ENCODE data around the gene SNX30.

SNX30 gene

GRCh38 chr9:112846528-112847488 lies 96.2 kb downstream of the SNX30 start:
- no peak for TF ChIP-seq JUND (IDR thresholded peaks at IDR 0.05; ENCODE audit: low read depth)
- no peak for DNase-seq (ENCODE audit: low read depth in 1 of 2, low spot score in 1 of 2)
- in situ Hi-C loops (cut with HindIII; ENCODE audit: low pct_unique_long_range_greater_than_20kb, low sequenced_read_pairs): no loop called here

DNA sequence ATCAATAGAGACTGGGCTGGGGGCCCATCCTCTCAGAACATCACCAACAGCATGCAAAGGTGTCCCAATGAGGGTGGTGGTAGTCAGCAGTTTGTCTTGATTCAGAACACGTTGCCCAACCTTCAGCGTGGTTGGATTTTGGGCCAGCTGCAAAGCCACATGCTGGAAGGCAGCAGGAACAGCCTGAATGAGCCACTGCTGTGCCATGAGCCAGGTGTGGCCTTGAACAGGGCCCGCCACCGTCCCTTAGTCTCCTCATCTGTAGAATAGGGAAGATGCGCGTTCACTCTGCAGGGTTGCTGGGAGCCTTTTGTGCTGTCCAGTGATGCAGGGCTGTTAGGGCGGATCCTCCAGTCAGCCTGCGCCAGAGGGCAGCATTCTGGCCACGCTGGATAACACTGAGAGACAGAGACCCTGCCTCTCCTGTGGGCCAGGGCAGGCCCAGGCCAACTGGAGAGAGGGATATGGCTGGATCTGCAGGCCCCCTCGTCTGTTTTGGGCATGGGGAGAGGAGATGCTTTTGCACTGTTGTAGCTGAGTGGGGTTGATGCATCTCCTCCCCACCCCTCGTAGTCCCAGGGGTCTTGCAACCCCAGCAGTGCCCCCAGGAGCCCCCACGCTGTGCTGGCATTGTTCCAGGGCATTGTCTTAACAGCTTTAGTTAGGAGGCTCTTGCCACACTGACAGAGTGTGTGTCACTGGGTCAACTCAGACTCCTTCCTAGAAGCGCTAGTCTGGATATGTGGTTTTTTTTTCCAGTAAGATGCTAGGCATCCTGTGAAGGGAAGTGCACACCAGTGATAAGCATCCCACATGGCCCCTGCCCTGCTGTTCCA lies 98.0 kb downstream of the SNX30 start:
- in situ Hi-C loops (cut with HindIII; ENCODE audit: low pct_unique_long_range_greater_than_20kb, low sequenced_read_pairs): no loop called here
- no peak for TF ChIP-seq JUND (IDR thresholded peaks at IDR 0.05; ENCODE audit: low read depth)
- DNase-seq (ENCODE audit: low read depth in 1 of 2, low spot score in 1 of 2): no peak

DNA sequence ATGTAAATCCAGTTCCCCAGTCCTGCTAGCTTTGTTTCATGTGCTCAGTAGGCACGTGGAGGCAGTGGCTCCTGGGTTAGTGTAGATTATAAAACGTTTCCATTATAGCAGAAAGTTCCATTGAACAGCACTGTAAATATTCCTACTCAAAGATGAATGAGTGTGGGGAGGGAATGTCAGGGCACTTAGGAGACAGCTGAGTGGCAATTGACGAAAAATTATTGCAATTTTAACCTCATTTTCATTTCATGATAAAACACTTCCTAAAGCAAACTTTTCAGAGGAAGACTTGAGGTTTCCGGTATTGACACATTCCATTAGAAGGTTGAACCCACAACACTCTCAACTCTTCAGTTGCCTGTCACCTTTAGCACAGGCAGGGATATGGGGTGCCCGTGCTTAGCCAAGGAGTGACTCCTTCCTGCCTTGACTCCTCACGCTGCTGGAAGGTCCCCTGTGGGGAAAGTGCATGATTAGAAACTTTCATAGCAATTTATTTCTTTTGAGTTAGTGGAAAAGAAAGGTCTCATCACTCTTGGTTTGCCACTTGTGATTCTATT lies 98.9 kb downstream of the SNX30 start:
- in situ Hi-C loops (cut with HindIII; ENCODE audit: low pct_unique_long_range_greater_than_20kb, low sequenced_read_pairs): no loop called here
- DNase-seq (ENCODE audit: low read depth in 1 of 2, low spot score in 1 of 2): no peak

GRCh38 chr9:112850840-112851239 lies 100.3 kb downstream of the SNX30 start:
- no peak for TF ChIP-seq JUND (IDR thresholded peaks at IDR 0.05; ENCODE audit: low read depth)
- no peak for DNase-seq (ENCODE audit: low read depth in 1 of 2, low spot score in 1 of 2)
- in situ Hi-C loops (cut with HindIII; ENCODE audit: low pct_unique_long_range_greater_than_20kb, low sequenced_read_pairs): no loop called here

More for the DNA sequence above, 98.9 kb downstream of the SNX30 start:
- no peak for TF ChIP-seq JUND (IDR thresholded peaks at IDR 0.05; ENCODE audit: low read depth)

DNA sequence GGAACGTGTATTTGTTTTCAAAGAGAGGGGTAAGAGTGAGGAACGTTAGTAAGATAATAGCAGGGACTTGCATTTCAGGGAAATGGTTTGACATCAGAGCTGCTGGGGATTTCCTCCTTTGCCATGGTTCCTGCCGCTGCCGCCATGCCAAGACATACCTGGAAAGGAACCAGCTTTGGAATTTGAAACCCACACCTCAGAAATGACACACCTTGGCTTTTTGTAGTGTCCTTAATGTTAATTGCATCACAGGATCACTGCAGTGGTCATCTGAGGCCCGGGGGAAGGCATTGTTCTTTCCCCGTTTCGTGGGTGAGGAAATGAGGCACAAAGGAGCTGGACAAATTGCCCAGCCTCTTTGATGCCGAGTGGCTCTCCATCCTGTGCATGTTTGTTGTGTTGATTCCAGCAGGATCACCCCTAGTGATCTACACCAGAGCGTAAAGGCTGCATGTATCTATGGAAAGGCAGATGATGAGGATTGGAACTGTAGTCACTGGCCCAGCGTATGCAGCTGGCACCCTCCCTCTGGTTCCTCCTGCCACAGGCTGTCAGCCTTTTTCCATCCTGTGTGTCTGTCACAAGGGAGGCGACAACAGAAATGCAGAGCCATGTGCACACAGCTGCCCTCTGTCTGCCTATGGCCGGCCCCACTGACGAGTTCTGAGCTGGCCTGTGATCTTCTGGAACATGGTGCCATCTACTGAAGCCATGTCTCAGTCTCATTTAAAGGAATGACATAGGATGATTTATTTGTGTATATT lies 102.4 kb downstream of the SNX30 start:
- DNase-seq (ENCODE audit: low read depth in 1 of 2, low spot score in 1 of 2): no peak
- no peak for TF ChIP-seq JUND (IDR thresholded peaks at IDR 0.05; ENCODE audit: low read depth)
- in situ Hi-C loops (cut with HindIII; ENCODE audit: low pct_unique_long_range_greater_than_20kb, low sequenced_read_pairs): no loop called here

DNA sequence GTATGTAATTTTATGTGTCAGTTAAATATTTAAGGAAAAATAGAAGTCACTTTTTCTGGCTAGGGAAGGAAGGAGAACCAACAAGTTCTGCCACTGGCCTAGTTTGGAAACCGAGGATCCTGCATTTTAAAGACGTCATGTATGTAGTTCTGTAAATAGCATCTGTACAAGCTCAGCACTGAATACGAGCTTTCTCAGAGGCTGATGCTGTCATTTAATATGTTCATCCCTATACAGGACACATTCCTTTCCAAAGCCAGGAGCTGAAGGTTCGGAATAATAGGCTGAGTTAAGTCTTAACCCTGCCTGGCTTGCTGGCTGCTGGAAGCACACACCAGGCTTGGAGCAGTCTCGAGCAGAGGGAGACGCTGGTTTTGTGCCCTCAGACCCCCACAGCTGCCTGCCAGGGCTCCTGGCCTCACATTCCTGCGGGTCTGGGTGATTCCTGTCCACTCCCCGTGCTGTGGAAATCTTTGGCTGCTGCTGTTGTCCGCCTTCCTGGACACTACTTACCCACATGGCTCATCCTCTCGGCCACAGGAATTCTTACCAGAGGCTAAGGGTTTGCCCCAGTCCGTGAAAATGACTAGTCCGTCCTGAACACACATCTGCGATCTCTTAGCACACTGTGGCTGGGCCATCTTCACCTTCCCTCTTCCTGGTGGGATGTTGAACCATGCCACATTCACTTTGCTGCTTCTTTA lies 103.5 kb downstream of the SNX30 start:
- in situ Hi-C loops (cut with HindIII; ENCODE audit: low pct_unique_long_range_greater_than_20kb, low sequenced_read_pairs): no loop called here
- no peak for TF ChIP-seq JUND (IDR thresholded peaks at IDR 0.05; ENCODE audit: low read depth)
- DNase-seq (ENCODE audit: low read depth in 1 of 2, low spot score in 1 of 2): no peak

GRCh38 chr9:112854657-112855056 lies 104.1 kb downstream of the SNX30 start:
- no peak for TF ChIP-seq JUND (IDR thresholded peaks at IDR 0.05; ENCODE audit: low read depth)
- in situ Hi-C loops (cut with HindIII; ENCODE audit: low pct_unique_long_range_greater_than_20kb, low sequenced_read_pairs): no loop called here
- no peak for DNase-seq (ENCODE audit: low read depth in 1 of 2, low spot score in 1 of 2)

DNA sequence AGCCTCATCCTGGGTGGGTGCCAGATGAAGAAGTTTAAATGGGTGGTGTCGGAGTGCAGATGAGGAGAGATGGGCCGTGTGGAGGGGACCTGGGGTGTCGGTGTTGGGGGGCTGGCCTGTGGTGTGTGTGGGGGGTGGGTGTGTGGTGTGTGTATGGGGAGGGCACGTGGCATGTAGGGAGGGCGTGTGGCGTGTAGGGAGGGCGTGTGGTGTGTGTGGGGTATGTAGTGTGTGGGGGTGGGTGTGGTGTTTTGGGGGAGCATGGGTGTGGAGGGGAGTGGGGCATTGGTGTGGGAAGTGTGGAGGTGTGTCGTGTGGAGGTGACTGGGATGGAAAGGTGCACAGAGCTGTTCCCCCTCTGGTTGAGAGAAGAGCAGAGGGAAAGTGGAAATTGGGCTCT lies 105.6 kb downstream of the SNX30 start:
- TF ChIP-seq JUND (IDR thresholded peaks at IDR 0.05; ENCODE audit: low read depth): no peak
- DNase-seq (ENCODE audit: low read depth in 1 of 2, low spot score in 1 of 2): no peak
- in situ Hi-C loops (cut with HindIII; ENCODE audit: low pct_unique_long_range_greater_than_20kb, low sequenced_read_pairs): no loop called here

DNA sequence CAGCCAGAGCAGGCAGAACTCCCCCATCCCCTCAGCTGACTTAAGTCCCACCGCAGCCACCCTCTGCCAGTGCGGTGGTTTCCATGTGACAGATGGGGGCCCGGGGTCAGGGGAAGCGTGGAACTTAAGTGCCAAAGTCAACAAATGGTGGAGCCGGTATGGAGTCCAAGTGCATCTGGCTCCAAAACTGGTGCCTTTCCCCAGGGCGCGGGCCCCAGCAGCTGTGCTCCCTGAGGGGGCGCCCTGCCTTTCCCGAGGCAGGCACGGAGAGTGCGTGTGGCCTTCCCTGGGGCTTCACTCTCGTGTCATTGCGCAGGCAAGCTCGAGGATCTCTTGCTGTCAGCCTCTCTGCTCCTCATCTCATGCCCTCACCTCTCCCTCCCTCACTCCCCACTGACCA lies 106.3 kb downstream of the SNX30 start:
- in situ Hi-C loops (cut with HindIII; ENCODE audit: low pct_unique_long_range_greater_than_20kb, low sequenced_read_pairs): no loop called here
- no peak for DNase-seq (ENCODE audit: low read depth in 1 of 2, low spot score in 1 of 2)

DNA sequence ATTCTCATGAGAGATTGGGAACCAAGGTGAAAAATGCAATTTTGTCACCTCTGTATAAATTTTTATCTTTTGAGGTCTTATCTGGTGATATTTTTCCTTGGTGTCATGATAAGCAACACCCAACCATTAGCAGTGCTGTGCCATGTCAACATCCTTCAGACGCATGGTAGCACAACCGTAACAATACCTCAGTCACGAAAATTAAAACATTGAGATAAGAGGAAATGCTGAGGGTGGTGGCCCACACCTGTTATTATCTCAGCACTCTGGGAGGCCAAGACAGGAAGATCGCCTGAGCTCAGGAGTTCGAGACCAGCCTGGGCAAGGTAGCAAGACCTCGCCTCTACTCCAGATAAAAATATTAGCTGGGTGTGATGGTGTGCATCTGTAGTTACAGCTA lies 107.4 kb downstream of the SNX30 start:
- TF ChIP-seq JUND (IDR thresholded peaks at IDR 0.05; ENCODE audit: low read depth): no peak
- DNase-seq (ENCODE audit: low read depth in 1 of 2, low spot score in 1 of 2): no peak
- in situ Hi-C loops (cut with HindIII; ENCODE audit: low pct_unique_long_range_greater_than_20kb, low sequenced_read_pairs): no loop called here

More for the DNA sequence above, 106.3 kb downstream of the SNX30 start:
- TF ChIP-seq JUND (IDR thresholded peaks at IDR 0.05; ENCODE audit: low read depth): no peak

DNA sequence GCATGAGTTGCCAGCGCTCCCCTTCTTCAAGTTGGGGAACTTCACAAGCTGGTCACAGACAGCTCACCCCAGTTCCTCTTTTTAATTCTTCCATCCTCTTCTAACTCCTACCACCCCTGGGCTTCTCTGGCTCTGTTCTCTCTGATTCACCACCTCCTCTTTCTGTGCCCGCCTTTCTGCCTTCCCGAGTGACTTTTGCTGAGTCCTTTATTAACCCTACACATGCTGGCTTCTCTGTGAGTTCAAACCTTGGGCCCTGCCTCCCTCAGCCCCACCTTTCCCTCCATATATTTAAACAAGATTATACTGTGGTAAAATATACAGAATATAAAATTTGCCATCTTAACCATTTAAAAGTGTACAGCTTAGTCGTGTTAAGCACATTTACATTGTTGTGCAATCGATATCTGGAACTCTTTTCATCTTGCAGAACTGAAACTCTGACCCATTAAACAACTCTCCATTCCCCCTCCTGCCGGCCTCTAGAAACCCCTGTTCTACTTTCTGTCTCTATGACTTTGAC lies 108.1 kb downstream of the SNX30 start:
- DNase-seq (ENCODE audit: low read depth in 1 of 2, low spot score in 1 of 2): no peak
- in situ Hi-C loops (cut with HindIII; ENCODE audit: low pct_unique_long_range_greater_than_20kb, low sequenced_read_pairs): no loop called here
- TF ChIP-seq JUND (IDR thresholded peaks at IDR 0.05; ENCODE audit: low read depth): no peak

Data from T47D (cell line).